ACHN (cell line): ENCODE measurements around the gene EFNA4.

ENCODE experiments used
- DNase-seq: peaks from one replicate; pipeline ENCODE4 v3.0.0-alpha.2; 2015
- in situ Hi-C: cut with HindIII; loops from 2 replicates; pipeline ENCODE4 v1.10.0; 2017; ENCODE audit warnings: low sequenced_read_pairs, low pct_ligation_motif_present, low pct_unique_long_range_greater_than_20kb

EFNA4 gene

DNA sequence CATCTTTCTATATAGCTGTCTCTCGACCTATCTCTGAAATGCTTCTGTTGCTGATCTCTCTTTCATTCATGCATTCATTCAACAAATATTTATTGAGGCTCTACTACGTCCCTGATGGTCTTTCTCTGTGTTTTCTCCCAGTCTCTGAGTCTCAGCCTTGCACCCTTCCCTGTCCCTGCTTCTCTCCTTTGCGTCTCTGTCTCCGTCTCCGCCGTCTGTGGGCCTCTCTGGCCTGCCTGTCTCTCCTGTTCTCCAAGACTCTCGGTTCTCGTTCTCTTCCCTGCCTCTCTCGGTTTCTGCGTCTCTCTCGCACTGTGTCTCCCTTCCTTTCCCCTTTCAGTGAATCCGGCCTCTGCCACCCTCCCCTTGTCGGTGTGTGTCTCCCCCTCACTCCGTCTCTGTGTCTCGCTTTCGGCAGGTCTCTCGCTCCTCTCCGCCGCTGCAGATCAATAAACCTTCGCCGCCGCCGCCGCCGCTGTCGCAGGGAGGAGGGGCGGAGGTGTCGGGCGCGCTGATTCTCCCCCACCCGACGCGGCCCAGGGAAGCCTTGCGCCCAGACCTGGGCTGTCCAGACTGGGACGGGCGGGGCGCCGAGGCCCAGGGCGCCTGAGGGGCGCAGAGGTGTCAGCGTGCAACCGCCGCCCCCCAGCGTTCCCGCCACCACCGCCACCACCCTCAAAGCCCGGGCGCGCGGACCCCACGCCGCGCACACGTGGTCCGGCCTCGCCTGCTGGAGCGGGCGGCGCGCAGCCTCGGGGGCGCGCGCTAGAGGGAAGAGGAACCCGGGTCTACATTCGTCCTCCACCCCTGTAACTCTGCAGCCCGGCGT is 18.1 kb downstream of the EFNA4 start:
- in situ Hi-C loops = no loop called here
- no peak for DNase-seq

GRCh38 chr1:155082301-155083051 is 18.9 kb downstream of the EFNA4 start:
- no peak for DNase-seq
- in situ Hi-C loops = no loop called here

DNA sequence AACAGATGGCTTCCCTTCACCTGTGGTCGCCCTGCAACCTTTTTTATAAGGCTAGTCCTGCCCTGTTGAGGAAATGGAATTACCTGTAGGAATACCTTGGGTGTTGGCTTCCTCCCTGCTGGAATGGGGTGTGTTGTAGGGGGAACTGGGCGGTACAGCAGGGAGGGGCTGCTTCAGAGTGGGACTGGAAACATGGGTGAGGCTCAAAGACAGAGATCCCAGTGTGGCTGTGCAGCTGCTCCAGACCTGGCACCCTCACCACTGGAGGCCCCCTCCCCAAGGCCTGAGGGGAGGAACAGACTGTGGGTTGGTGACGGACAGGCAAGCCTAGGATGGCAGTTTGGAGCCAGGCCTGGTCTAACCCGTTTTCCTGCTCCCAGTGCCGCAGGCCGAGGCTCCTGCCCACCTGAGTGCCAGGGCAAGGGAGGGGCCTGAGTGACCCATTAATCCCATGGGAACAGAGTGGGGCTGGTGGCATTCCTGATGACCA is 19.6 kb downstream of the EFNA4 start:
- in situ Hi-C loops = no loop called here
- DNase-seq = no peak

- peak; percentile 54 for DNase-seq
- in situ Hi-C loops = no loop called here
Measured at GRCh38 chr1:155083865-155084721, 20.6 kb downstream of the EFNA4 start.

GRCh38 chr1:155084722-155085503 is 21.4 kb downstream of the EFNA4 start:
- in situ Hi-C loops = no loop called here
- DNase-seq = peak; percentile 95

DNA sequence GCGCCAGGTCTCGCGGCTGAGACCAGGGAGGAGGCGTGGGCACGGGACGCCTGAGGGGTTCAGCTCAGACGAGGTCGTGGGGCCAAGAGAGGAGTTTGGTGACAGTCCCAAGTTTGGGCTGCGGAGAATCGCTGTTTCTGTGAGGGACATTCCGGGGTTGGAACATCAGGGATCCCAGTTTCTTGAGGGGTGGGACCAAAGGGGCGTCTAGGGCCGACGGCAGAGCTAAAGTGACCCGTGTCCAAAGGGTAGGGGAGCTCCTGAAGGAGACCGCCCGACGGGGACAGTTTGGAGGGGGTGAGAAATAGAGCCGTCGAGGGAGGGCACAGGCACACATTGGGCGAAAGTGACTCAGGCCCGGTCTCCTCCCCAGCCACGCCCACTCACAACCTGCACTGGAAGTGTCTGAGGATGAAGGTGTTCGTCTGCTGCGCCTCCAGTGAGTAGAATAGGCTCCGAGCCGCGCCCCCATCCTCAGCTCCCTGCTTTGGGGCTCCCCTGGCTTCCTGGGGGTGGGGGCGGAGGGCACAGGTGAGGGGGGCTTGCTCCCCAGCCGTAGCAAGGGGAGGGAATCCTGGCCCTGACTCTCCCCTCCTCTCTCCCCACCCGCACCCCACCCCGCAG is 22.1 kb downstream of the EFNA4 start:
- peak; percentile 63 for DNase-seq
- in situ Hi-C loops = no loop called here

- peak; percentile 62 for DNase-seq
- in situ Hi-C loops = no loop called here
Measured at GRCh38 chr1:155086128-155086741, 22.7 kb downstream of the EFNA4 start.

GRCh38 chr1:155086856-155087535 is 23.5 kb downstream of the EFNA4 start:
- no peak for DNase-seq
- in situ Hi-C loops = no loop called here

GRCh38 chr1:155091071-155092051 is 27.8 kb downstream of the EFNA4 start:
- in situ Hi-C loops = no loop called here
- DNase-seq = peak; percentile 73

GRCh38 chr1:155092131-155092530 is 28.6 kb downstream of the EFNA4 start:
- DNase-seq = no peak
- in situ Hi-C loops = no loop called here

GRCh38 chr1:155092641-155093040 is 29.1 kb downstream of the EFNA4 start:
- in situ Hi-C loops = no loop called here
- no peak for DNase-seq

DNA sequence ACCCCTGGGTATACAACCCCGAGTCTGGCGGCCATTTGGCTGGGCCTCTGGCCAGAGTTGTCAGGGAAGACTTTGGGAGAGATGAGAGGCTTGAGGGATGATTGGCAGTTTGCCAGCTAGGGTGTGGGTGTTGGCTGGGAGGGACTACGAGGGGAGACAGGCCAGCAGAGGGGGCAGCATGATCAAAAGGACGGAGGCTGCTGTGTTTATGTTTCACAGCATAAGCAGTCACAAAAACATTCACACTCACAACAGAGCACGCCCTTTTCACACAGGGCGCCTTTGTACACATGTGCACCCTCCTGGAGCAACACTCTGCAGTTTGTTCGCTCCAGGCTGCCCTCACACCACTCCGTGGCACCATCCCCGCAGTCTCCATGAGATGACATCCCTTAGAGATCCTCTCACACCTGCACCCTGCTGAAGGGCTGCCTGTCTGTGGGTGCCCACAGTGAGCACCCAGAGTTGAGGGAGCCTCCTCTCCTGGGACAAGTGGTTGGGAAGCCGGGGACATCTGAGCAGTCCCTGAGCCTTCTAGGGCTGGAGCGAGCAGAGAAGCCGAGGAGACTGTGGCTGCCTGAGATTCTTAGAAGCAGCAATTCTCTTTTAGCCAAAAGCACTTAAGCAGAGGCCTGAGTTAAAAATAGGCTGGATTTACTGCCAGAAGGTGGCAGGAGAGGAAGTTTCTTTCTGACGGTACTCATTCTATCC is 30.5 kb downstream of the EFNA4 start:
- in situ Hi-C loops = no loop called here
- peak; percentile 52 for DNase-seq

DNA sequence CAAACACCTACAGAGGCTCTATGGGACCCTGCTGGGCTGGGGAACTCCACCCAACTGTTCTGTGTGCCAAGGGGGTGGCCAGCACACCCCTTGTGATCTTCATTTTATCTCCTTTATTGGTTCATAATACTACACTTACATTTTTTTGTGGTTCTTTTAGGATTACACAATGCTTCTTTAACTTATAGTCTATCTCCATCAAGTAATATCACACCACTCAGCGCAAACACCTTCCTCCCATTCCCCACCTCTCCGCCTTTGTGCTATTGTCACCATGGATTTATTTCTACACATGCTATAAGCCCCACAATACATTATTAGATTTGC is 31.0 kb downstream of the EFNA4 start:
- in situ Hi-C loops = no loop called here
- DNase-seq = no peak

DNA sequence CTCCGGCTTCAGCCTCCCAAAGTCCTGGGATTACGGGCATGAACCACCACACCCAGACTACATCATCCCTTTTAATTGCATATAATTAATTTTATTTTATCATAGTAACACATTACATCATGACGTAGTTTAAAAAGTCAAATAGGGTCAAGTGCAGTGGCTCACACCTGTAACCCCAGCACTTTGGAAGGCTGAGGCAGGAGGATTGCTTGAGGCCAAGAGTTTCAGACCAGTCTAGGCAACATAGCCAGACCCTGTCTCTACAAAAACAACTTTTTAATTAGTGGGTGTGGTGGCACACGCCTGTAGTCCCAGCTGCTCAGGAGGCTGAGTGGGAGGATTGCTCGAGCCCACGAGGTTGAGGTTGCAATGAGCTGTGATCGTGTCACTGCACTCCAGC is 35.8 kb downstream of the EFNA4 start:
- DNase-seq = no peak
- in situ Hi-C loops = no loop called here

DNA sequence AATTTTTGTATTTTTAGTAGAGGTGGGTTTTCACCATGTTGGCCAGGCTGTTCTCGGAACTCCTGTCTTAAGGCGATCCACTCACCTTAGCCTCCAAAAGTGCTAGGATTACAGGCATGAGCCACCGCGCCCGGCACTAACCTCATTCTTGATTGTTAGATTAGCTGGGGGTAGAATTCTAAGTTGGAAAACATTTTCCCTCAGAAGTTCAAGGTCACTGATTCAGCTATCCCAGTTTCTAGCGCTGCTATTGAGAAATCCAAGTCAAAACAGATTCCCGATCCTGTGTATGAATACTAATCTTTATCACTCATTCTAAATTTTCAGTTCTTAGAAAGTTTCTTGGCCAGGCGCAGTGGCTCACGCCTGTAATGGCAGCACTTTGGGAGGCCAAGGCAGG is 39.8 kb downstream of the EFNA4 start:
- no peak for DNase-seq
- in situ Hi-C loops = no loop called here
